DOHH2 (cell line): ENCODE results near the gene UBASH3B.

Experiments used
- H3F3A ChIP-seq: fragments of 200-600 bp; sonication (generic), shearing (Covaris generic); 2 replicates; pipeline ENCODE4 v1.6.0; 2016; ENCODE audit warnings: antibody characterized with exemption, mild to moderate bottlenecking; ENCODE audit not compliant: control insufficient read depth, insufficient read depth
- H3K27ac ChIP-seq: fragments of 200-600 bp; sonication (generic); 2 replicates; pipeline ENCODE4 v1.5.1; 2014; ENCODE audit warnings: low read depth, mild to moderate bottlenecking, low read length, moderate library complexity
- H3K27me3 ChIP-seq: fragments of 200-600 bp; sonication (generic); 2 replicates; pipeline ENCODE4 v1.6.1; 2014; ENCODE audit warnings: mild to moderate bottlenecking, low read length, mixed read lengths; ENCODE audit not compliant: control insufficient read depth
- H3K36me3 ChIP-seq: fragments of 200-600 bp; sonication (generic); 2 replicates; pipeline ENCODE4 v1.6.1; 2014; ENCODE audit warnings: mild to moderate bottlenecking, low read length, moderate library complexity, mixed read lengths; ENCODE audit not compliant: control insufficient read depth
- H3K4me1 ChIP-seq: fragments of 200-600 bp; sonication (generic); 2 replicates; pipeline ENCODE4 v1.6.1; 2014; ENCODE audit warnings: mild to moderate bottlenecking, low read length, mixed read lengths; ENCODE audit not compliant: control insufficient read depth
- H3K4me2 ChIP-seq: fragments of 200-600 bp; sonication (generic); 2 replicates; pipeline ENCODE4 v1.6.0; 2014; ENCODE audit warnings: mild to moderate bottlenecking, low read length, moderate library complexity
- H3K4me3 ChIP-seq: fragments of 200-600 bp; sonication (generic); 2 replicates; pipeline ENCODE4 v1.5.1; 2014; ENCODE audit warnings: mild to moderate bottlenecking, low read length, mixed read lengths
- H3K79me2 ChIP-seq: fragments of 200-600 bp; sonication (generic); 2 replicates; pipeline ENCODE4 v1.6.1; 2014; ENCODE audit warnings: mild to moderate bottlenecking, low read length, mixed read lengths; ENCODE audit not compliant: control insufficient read depth
- H3K9me2 ChIP-seq: fragments of 200-600 bp; sonication (generic); replicated peaks from 2 replicates; pipeline ENCODE4 v1.6.1; 2014; ENCODE audit warnings: mild to moderate bottlenecking, low read length, mixed read lengths; ENCODE audit not compliant: control insufficient read depth
- H3K9me3 ChIP-seq: fragments of 200-600 bp; sonication (generic); 2 replicates; pipeline ENCODE4 v1.6.1; 2014; ENCODE audit warnings: antibody characterized with exemption, low read length, mixed read lengths; ENCODE audit not compliant: control insufficient read depth, insufficient read depth
- H4K20me1 ChIP-seq: fragments of 200-600 bp; sonication (generic); 2 replicates; pipeline ENCODE4 v1.6.0; 2014; ENCODE audit warnings: low read depth, mild to moderate bottlenecking, antibody characterized with exemption, low read length, moderate library complexity; ENCODE audit not compliant: control insufficient read depth, insufficient read depth
- EZH2phosphoT487 ChIP-seq: fragments of 200-600 bp; sonication (generic); IDR thresholded peaks from 2 replicates; pipeline ENCODE4 v1.6.1; 2017; ENCODE audit warnings: borderline replicate concordance, mild to moderate bottlenecking, antibody characterized with exemption, low read length, moderate library complexity, mixed read lengths
- TF ChIP-seq, protein P1 (sequence below): fragments of 200-600 bp; sonication (generic); IDR thresholded peaks from one replicate; pipeline ENCODE4 v1.5.1; 2014; ENCODE audit warnings: antibody characterized with exemption, mild to moderate bottlenecking, low read depth, low read length; ENCODE audit not compliant: poor library complexity, severe bottlenecking

UBASH3B gene

GRCh38 chr11:122711831-122712381, 56.4 kb downstream of the UBASH3B start:
- peaks cover 7% of the 10 kb centered on the region for H3K36me3 ChIP-seq
- no peaks in the 10 kb centered on the region for H3K27me3 ChIP-seq
- TF ChIP-seq, protein P1, sequence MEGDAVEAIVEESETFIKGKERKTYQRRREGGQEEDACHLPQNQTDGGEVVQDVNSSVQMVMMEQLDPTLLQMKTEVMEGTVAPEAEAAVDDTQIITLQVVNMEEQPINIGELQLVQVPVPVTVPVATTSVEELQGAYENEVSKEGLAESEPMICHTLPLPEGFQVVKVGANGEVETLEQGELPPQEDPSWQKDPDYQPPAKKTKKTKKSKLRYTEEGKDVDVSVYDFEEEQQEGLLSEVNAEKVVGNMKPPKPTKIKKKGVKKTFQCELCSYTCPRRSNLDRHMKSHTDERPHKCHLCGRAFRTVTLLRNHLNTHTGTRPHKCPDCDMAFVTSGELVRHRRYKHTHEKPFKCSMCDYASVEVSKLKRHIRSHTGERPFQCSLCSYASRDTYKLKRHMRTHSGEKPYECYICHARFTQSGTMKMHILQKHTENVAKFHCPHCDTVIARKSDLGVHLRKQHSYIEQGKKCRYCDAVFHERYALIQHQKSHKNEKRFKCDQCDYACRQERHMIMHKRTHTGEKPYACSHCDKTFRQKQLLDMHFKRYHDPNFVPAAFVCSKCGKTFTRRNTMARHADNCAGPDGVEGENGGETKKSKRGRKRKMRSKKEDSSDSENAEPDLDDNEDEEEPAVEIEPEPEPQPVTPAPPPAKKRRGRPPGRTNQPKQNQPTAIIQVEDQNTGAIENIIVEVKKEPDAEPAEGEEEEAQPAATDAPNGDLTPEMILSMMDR = peak; percentile 34
- TF ChIP-seq EZH2phosphoT487 = no peak
- no peaks in the 10 kb centered on the region for H3K9me3 ChIP-seq
- H3K27ac ChIP-seq = no peak overlapping the region
- no peaks in the 10 kb centered on the region for H4K20me1 ChIP-seq
- no peak overlapping the region for H3K4me3 ChIP-seq
- H3F3A ChIP-seq = no peaks in the 10 kb centered on the region; the same call in 1 of the 2 replicates
- H3K9me2 ChIP-seq = no peaks in the 10 kb centered on the region
- peaks cover 57% of the 10 kb centered on the region for H3K4me1 ChIP-seq
- H3K4me2 ChIP-seq = no peak overlapping the region
- peaks cover 11% of the 10 kb centered on the region; the same call in 1 of the 2 replicates for H3K79me2 ChIP-seq

DNA sequence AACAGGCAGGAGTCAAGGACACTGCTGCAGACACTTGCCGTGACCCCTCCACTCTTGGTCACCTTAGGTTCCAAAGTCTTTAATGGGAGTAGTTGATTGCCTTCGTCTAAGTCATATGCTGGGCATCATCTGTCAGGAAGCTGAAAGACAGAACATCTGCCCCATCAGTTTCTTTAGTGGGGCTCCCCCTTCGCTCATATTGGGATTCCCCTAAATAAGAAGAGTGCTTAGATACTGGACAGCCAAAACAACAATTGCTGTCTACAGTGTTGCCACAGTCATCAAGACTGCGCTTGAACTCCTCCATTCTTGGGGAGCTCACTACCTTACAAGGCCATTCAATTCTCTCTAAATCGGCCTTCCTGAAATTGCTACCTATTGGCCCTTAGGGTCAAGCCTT, 58.5 kb downstream of the UBASH3B start:
- Histone ChIP-seq H3K4me2 (peak overlapping the region; percentile 30), H3F3A (no peaks in the 10 kb centered on the region; the same call in 1 of the 2 replicates), H3K4me1 (peaks cover 69% of the 10 kb centered on the region), H3K9me3 (no peaks in the 10 kb centered on the region), H3K27ac (peak overlapping the region; percentile 3), H3K79me2 (peaks cover 15% of the 10 kb centered on the region), H4K20me1 (no peaks in the 10 kb centered on the region), H3K27me3 (no peaks in the 10 kb centered on the region), H3K4me3 (peak overlapping the region; percentile 12; the same call in 1 of the 2 replicates), H3K36me3 (peaks cover 9% of the 10 kb centered on the region), H3K9me2 (no peaks in the 10 kb centered on the region)
- no peak for TF ChIP-seq EZH2phosphoT487
- TF ChIP-seq, protein P1 = no peak

- no peaks in the 10 kb centered on the region for H3K9me3 ChIP-seq
- H3K27ac ChIP-seq = peak overlapping the region; percentile 3
- peaks cover 71% of the 10 kb centered on the region for H3K4me1 ChIP-seq
- peaks cover 13% of the 10 kb centered on the region for H3K79me2 ChIP-seq
- no peaks in the 10 kb centered on the region for H3K27me3 ChIP-seq
- no peaks in the 10 kb centered on the region for H4K20me1 ChIP-seq
- no peaks in the 10 kb centered on the region for H3K9me2 ChIP-seq
- TF ChIP-seq EZH2phosphoT487 = no peak
- TF ChIP-seq, protein P1 = no peak
- no peak overlapping the region for H3K4me3 ChIP-seq
- H3K36me3 ChIP-seq = peaks cover 9% of the 10 kb centered on the region
- no peaks in the 10 kb centered on the region; the same call in 1 of the 2 replicates for H3F3A ChIP-seq
- peak overlapping the region; percentile 30 for H3K4me2 ChIP-seq
Measured at GRCh38 chr11:122714484-122714883, 59.0 kb downstream of the UBASH3B start.
